GM12864 (cell line): Measurements from ENCODE around the gene CCDC88A.

Experiments
- DNase-seq: peaks from one replicate; pipeline ENCODE4 v3.0.0-alpha.2; 2011; ENCODE audit warnings: low read depth
- H3K4me3 ChIP-seq: 2 replicates; pipeline ENCODE4 v1.5.1; 2011; ENCODE audit warnings: mild to moderate bottlenecking, low read depth, low read length, control low read depth
- TF ChIP-seq, protein P1 (sequence below): IDR thresholded peaks from 2 replicates; pipeline ENCODE4 v1.5.1; 2011; ENCODE audit warnings: low read depth, mild to moderate bottlenecking, moderate library complexity, low read length, control low read depth, inconsistent platforms; ENCODE audit errors: missing control alignments

CCDC88A gene

DNA sequence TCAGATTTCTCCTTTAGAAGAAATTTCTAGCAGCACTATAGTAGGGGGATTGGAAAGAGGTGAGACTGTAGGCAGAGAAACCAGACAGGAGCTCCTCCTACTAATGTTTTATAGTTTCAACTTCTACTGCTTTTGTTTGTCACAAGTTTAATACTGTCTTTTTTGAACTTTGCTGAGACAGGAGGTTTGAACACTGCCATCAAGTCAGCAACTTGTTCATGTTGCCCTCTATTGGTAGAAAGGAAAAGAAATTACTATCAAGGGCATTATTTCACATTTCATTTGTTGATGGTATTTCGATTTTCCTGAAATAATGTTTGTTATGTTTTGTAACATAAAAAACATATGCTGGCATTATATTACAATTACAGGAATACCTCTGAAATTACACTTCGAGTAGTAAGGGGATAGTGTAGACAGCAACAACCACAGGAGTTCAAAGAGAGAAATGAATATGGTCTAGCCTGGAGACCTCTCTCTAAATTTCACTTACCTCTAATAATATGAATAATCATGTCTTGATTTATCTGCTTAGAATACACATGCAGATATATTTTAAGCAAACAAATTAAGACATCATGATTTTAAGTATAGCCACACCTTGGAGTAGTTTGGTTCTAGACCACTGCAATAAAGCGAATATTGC, 12.4 kb upstream of the CCDC88A start:
- TF ChIP-seq, protein P1, sequence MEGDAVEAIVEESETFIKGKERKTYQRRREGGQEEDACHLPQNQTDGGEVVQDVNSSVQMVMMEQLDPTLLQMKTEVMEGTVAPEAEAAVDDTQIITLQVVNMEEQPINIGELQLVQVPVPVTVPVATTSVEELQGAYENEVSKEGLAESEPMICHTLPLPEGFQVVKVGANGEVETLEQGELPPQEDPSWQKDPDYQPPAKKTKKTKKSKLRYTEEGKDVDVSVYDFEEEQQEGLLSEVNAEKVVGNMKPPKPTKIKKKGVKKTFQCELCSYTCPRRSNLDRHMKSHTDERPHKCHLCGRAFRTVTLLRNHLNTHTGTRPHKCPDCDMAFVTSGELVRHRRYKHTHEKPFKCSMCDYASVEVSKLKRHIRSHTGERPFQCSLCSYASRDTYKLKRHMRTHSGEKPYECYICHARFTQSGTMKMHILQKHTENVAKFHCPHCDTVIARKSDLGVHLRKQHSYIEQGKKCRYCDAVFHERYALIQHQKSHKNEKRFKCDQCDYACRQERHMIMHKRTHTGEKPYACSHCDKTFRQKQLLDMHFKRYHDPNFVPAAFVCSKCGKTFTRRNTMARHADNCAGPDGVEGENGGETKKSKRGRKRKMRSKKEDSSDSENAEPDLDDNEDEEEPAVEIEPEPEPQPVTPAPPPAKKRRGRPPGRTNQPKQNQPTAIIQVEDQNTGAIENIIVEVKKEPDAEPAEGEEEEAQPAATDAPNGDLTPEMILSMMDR: peak; percentile 56
- no peak for DNase-seq
- H3K4me3 ChIP-seq: no peak overlapping the region

DNA sequence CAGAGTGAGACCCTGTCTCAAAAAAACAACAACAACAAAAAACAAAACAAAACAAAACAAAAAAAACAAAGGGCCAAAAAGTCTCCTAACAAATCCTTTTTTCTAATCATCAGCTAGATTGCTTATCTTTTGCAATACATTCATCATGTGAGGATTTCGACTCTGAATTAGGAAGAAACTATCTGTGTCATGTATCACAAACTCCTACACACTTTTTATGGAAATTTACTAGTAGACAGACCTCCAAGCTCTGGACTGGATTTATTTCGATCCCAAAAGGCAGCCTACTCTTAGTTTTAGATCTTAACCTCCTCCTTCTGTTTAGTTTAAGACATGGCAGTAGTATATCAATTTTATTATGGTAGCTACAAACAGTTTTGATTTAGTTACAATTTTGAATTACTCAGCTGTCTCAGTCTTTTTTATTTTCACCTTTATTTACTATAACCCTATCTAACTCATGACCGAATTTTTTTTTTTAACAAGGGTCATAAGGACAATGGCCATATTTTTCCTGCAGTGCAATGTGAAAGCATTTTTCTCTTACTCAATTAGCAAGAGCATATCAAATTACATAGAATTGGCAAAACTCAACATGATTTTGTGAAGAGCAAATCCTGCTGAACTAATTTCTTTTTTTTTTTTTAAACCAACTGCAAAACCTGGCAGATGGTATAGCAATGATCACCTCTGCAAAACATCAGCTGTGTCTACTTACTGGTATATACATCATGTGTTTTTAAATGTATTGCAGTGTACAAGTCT, 10.7 kb upstream of the CCDC88A start:
- DNase-seq: no peak

DNA sequence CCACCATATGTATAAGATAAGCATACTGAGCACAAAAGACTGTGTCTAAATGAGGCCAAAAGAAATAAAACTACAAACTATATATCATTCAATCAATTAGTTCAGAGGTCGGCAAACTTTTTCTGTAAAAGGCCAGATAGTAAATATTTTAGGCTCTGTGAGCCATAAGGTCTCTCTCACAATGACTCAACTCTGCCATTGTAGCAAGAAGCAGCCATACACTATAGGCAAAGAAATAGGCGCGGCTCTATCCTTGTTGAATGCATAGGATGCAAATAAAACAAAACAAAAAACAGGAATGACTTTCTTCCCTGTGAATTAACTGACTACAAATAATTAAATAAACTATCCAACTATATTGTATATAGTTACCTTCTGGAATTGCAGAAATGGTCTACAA, 8.6 kb upstream of the CCDC88A start:
- DNase-seq: no peak
- H3K4me3 ChIP-seq: no peak overlapping the region
- TF ChIP-seq, protein P1: no peak

More for the DNA sequence above, 10.7 kb upstream of the CCDC88A start:
- TF ChIP-seq, protein P1: no peak
- no peak overlapping the region for H3K4me3 ChIP-seq

DNA sequence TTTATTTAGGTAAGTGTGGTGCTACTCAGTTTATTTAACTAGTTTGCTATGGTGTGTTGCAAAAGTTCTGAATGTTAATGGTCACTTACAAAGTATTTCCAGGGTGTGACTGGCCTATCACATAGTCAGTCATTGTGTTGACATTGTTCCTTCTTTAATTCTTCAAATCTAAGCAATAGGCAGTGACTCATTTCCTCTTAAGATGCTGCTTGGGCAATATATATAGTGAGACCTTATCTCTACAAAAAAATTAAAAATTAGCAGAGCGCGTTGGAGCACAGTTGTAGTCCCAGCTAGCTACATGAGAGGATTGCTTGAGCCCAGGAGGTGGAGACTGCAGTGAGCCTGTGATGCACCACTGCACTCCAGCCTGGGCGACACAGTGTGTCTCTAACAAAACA, 5.8 kb upstream of the CCDC88A start:
- no peak overlapping the region for H3K4me3 ChIP-seq
- DNase-seq: no peak

DNA sequence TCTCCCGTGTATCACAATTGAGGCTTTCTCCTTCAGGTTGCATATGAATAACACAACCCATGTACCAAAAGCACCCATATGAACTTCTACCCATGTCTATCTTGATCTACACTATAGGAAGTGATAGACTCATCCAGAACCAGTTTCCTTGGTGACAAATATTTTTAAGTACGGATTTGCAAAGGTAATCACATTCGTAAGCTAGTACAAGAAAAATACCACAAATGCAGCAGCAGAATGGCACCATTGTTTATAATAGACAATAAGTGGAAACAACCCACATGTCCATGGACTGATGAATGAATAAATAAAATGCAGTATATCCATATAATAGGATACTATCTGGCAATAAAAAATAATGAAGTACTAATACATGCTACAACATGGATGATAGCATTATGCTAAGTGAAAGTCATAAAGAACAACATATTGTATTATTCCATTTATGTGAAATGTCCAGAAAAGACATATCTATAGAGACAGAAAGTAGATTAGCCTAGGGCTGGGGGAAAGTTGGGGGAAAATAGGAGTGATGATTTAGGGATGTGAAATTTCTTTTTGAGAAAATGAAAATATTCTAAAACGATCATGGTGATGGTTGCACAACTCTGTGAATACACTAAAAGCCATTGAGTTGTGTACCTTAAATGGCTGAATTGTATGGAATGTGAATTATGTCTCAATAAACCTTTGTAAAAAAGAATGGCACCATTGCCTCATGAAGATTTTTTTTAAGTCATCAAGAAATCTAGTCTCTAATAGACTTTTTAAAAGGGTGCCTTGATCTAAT, 3.4 kb upstream of the CCDC88A start:
- TF ChIP-seq, protein P1: no peak
- DNase-seq: no peak
- H3K4me3 ChIP-seq: no peak overlapping the region

More for the DNA sequence above, 5.8 kb upstream of the CCDC88A start:
- TF ChIP-seq, protein P1: no peak

DNA sequence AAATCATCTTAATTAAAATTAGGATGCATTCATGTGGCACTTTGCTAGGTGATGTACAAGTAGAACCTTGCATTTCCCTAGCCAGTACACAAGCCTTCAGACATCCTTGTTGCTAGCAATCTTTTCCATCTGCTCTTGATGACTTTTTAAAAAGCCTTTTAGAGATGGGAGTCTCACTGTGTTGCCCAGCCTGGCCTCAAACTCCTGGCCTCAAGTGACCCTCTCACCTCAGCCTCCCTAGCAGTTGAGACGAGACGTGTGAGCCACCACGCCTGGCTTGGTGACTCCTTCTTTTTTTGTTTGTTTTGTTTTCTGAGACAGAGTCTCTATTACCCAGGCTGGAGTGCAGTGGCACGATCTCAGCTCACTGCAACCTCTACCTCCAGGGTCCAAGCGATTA, 1.7 kb upstream of the CCDC88A start:
- H3K4me3 ChIP-seq: no peak overlapping the region
- no peak for DNase-seq
- TF ChIP-seq, protein P1: no peak
